HG03439 (cell line): ENCODE data around the gene HM13.
"Not testable (repeated sequence)": the region's sequence is repeated elsewhere in the genome, so short reads cannot be mapped to it uniquely, and the experiment has no call there.

Experiments
- ATAC-seq: cut with Tn5 transposase; IDR thresholded peaks from one replicate; pipeline ENCODE4 v1.9.1; 2021; ENCODE audit warnings: mild to moderate bottlenecking, moderate library complexity; ENCODE audit not compliant: unreplicated experiment

HM13 gene

DNA sequence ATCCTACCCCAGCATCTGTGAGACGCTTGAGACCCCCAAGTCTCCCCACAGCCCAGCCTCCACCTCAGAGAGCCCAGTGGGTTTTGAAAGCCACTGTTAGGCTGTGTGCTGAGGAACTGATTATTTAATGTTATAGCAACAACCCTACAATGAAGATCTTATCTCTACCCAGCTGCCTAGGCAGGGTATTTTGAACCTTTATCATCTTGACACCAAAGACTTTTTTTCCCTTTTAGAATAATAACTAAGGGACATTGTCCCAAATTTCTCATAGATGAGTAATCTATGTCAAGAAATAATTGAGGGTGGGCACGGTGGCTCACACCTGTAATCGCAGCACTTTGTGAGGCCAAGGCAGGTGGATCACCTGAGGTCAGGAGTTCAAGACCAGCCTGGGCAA, 26.2 kb downstream of the HM13 start:
- no peak for ATAC-seq

DNA sequence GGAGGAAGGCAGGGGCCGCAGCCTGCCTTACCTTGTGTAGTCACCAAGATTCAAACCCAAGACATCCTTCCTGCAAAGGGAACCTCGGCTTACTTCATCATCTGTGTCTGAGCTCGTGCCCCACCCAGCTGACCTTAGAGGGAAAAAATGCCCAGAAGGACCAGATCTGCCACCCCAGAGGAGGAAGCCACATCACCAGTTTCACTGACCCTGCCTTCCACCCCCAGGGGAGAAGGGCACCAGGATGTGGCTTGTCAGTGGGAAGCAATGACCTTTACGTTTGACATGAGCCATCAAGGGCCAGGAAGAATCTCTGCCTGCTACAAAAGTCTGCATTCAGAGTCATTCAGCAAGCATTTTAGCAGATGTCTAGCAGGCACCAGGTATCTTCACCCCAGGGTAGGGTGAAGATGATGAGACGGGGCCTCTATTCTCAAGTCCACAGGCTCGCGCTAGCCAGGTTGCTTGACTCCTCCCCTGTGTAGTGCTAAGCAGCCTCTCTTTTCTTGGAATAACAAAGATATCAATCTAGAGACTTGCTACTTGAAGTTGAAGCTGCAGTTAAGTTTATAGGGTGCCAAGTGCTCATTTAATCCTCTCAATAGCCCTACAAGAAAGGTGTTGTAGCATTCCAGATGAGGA, 28.1 kb downstream of the HM13 start:
- no peak for ATAC-seq

- ATAC-seq: no peak
These were observed 28.7 kb downstream of the HM13 start for GRCh38 chr20:31542963-31543362.

- ATAC-seq: no peak
These were observed 29.8 kb downstream of the HM13 start for GRCh38 chr20:31543966-31544598.

DNA sequence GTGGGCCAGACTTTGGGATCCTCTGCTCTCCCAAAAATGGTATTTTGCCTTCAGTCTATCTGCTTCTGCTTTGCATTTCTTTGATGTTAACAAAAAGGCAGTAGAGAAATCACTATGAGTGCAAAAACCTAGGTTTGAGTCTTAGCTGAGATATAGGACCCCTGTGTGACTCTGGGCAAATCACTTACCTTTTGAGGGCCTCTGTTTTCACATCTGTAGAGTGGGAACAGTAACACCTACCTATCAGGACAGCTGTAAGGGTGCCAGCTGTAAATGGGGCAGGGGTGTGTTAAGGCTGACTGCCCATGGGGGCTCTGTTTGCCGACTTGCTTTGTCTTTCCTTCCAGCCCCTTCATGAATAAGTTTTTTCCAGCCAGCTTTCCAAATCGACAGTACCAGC, 30.4 kb downstream of the HM13 start:
- no peak for ATAC-seq

DNA sequence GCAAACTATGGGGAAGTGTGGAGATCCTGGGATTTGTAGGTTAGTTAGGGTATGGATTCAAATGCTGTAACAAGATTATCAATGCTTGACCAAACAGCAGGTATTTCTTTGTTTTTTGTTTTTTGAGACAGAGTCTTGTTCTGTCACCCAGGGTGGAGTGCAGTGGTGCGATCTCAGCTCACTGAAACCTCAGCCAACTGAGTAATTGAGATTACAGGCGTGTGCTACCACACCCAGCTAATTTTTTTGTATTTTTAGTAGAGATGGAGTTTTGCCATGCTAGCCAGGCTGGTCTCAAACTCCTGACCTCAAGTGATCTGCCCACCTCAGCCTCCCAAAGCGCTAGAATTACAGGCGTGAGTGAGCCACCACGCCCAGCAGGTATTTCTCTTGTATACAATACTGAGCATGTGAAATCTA, 31.4 kb downstream of the HM13 start:
- ATAC-seq: not testable (repeated sequence)

DNA sequence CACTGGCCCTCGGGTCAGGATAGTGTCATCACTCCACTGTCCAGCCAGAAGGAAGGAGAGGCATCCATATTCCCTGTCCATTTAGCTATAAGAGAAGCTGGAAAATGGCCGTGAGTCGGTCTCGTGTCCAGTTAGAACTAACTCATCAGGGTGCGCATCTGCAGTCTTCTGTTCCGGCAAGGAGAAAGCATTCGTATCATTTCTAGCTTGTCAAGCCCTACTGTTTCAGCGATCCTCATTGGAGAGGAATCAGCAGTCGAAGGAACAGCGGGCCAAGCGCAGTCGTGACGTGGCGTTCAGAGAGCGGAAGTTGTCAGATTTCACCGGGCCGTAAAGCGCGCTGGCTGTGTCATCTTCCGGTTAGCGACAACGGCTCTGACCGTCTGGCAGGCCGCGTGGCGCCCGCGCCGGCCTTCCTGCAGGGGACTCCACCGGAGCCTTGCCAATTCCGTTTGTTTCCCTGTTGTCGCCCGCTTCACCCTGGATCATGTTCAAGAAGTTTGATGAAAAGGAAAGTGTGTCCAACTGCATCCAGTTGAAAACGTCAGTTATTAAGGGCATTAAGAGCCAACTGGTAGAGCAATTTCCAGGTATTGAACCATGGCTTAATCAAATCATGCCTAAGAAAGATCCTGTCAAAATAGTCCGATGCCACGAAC, 32.9 kb downstream of the HM13 start:
- ATAC-seq: peak; percentile 65

DNA sequence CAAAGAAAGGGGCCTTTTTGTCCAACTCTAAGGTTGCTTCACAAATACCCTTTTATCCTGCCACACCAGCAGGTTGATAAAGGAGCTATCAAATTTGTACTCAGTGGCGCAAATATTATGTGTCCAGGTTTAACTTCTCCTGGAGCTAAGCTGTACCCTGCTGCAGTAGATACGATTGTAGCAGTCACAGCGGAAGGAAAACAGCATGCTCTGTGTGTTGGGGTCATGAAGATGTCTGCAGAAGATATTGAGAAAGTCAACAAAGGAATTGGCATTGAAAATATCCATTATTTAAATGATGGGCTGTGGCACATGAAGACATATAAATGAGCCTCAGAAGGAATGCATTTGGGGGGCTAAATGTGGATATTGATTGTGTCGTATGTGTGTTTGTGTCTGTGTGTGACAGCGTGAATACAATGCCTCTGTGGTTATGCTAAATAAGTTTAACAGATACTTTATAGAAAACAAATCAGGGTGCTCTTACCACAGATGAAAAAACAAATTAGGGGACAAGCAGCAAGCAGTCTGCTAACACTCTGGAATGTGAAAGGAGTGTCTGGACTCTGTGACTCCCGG, 33.6 kb downstream of the HM13 start:
- ATAC-seq: no peak

GRCh38 chr20:31548820-31549512, 34.7 kb downstream of the HM13 start:
- no peak for ATAC-seq

DNA sequence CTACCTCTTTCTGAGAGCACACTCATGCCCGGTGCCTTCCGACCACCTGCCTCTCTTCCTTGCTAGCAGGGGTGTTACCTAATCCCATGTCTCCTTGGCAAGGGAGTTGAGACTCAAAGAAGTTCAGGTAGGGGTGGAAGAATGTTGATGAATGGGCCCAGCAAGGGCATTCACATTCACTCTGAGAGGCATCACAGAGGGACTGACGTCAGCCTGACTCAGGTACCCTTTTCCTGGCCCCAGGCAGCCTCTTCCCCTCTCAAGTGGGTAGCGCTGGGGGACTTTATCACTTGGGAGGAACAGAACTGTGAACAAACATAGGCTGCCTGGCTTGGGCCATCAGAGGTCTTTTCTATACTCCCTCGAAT, 35.3 kb downstream of the HM13 start:
- no peak for ATAC-seq

DNA sequence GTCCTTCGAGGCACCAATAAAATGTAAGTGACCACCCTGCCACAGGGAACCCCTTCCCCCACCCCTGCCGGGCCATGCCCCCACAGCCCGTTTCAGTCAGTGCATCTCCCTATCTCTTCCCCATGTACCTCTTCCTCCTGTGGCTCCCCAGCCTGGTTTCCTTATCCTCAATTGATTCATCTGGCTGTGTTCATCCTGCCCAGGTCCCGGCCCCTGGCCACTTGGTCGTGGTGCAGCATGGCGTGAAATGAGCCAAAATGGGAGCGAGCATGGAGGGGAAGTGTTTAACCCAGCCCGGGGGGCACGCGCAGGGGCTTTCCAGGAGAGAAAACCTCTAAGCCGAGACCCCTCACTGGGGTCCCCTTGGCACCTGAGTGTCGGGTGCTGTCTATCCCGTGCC, 35.9 kb downstream of the HM13 start:
- ATAC-seq: no peak

DNA sequence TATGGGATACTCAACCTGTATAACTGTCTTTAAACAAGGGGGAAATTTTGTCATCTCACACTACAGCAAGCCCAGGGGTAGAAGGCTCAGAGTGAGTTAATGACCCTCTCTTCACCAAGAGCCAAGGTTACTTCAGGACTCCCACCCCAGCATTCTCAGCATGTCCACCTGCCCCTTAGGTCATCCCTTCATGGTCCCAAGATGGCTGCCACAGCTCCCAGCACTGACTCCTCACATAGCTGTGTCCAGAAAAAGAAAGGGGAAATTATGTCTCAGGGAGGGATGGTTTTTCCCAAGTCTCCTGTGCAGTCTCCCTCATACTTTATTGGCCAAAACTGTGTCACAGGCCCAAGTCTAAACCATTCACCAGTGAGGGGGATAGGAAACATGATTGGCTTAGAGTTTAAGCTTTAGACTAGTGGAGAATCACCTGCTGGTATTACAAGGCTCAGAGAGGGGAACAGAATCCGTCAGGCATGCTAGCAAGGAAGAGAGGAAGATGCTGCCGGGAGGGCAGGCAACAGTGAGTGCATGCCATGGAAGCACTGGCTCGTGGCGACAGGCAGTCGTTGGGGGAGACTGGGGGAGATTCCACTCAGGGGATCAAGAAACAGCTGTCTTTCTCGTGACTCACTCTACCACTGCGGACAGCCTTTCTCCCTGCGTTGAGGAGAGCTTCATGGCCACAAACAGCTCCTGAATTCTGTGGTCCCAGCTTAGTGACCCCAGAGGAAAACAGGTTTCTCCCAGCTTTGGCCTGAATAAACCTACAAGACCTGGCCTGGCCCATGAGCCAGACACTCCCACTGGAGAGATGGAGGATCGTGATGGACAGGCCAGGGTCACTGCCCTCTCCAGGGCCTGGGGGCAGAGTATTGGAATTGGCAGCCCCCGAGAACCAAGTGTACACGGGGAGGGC, 37.2 kb downstream of the HM13 start:
- ATAC-seq: no peak

GRCh38 chr20:31555203-31555775, 41.0 kb downstream of the HM13 start:
- ATAC-seq: no peak

DNA sequence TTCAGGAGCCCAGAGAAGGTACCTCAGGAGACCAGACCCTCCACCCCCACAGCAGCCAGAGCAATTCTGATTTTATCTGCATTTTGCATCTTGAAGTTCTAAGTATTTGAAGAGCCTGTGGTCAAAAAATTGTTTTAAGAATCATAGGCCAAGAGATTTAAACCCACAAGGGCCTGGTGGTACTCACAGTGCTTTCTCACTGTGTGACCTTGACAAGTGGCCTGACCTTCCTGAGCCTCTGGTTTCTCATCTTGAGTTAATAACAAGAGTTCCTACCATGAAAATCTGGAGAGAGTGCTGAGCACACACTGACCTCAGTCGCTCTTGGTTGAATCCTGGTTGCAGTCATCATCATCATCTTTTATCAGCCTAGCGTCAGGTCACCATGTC, 45.5 kb downstream of the HM13 start:
- no peak for ATAC-seq

- ATAC-seq: peak; percentile 67
These were observed 46.0 kb downstream of the HM13 start for GRCh38 chr20:31560094-31560745.

DNA sequence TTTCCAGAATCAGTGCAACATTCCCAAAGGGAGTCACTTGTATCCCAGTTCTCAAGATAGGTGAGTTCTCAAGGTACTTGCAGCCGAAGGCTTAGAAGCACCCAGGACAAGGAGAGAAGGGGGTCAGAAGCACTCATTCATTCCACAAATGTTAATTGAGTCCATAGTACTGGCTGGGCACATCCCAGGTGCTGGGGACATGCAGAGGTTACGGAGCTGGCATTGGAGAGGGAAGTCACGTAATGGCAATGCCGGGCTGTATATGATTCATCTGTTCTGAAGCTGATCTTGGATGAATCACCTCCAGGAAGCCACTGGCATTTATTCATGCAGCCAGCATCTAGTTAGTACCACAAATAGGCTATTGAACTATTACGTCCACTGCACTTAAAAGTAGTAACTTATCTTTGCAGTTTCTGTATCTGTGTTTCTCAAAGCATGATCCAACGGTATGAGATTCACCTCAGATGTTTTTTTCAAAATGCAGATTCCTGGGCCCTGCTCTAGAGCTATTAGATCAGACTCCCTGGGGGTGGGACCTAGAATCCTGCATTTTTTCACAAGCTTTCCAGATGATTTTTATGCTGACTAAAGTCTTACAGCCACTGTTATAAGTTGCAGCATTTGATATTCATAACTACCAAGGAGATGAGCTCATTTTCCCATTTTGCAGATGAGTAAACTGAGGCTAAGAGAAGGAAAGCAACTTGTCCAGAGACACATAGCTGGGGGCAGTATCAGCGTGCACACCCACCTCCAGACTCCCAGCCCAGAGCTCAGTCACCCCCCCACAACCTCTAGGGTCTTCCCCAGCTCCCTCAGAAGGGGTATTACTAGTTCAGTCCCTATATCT, 46.7 kb downstream of the HM13 start:
- no peak for ATAC-seq

GRCh38 chr20:31562241-31562640, 48.0 kb downstream of the HM13 start:
- ATAC-seq: no peak

DNA sequence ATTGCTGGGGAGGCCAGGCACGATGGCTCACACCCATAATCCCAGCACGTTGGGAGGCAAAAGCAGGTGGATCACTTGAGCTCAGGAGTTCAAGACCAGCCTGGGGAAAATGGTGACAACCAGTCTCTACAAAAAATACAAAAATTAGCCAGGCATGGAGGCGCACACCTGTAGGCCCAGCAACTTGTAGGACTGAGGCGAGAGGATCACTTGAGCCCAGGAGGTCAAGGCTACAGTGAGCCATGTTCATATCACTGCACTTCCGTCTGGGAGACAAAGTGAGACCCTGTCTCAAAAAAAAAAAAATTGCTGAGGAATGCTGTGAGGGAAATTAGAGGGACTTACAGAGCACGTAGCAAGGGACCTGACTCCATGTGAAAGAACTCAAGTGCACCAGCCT, 50.0 kb downstream of the HM13 start:
- ATAC-seq: no peak
